NCI-H1417 (cell line): ENCODE results near the gene SYT13.

Source experiments
- DNase-seq, 3 experiments: peaks; one replicate each; lab custom pipeline; 2025; lab: John Stamatoyannopoulos, UW

The SYT13 gene

DNA sequence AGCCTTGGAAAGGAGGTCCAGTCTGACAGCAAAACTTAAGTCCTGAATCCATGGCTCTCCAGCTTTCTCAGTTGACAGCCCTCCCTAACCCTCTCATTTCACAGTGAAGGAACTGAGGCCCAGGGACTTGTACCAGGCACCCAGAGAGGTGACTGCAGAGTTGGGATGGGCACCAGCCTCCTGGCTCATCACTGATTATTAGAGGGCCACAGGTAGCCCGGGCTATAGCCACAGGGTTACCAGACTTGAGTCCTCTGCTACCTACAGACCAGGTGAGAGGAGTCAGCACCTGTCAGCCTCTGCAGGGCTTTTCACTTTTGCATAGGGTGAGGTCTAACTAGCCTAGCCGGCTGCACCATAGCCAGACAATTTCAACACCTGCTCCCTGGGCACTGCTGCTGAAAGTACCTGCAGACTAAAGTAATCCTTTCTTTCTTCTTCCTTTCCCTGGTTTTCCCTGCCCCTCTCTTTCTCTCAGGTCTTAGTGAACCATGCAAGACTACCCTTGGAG is 37.6 kb downstream of the SYT13 start:
- DNase-seq = peak in 1 of 3 experiments; percentile 11

DNA sequence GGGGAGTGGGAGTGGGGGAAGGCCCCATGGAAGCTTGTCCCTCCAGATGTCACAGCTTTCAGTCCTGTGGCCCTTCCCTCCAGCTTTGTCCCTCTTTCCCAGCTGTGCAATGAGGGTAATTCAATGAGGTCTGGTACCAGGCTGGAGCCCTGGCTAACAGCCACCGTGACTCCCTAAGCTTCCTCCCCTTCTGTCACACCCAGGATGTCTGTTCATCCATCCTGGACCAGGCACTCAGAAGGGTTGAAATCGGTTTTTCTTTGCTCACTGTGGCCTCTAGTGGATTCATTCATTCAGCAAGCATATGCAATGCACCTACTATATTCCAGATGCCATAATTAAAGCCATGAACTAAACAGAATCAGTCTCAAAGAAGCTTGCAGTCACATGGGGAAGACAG is 38.7 kb downstream of the SYT13 start:
- no peak for DNase-seq

DNA sequence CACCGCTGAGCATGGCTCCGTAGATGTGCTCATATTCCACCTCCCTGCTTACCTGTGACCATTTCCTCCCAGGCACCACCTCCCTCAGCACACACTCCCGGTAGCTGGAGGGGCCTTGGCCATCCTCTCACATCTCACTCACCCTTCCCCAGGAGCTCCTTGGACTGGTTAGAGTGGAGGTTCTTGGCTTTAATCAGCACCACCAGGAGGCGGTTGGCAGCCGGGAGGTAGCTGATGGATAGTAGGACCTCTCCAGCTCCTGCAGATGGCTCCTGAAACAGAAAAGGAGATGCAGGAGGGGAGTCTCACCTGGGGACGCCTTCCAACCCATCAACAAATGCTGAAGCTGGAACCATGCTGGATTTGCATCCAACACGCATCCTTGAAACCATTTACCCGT is 39.9 kb downstream of the SYT13 start:
- no peak for DNase-seq

DNA sequence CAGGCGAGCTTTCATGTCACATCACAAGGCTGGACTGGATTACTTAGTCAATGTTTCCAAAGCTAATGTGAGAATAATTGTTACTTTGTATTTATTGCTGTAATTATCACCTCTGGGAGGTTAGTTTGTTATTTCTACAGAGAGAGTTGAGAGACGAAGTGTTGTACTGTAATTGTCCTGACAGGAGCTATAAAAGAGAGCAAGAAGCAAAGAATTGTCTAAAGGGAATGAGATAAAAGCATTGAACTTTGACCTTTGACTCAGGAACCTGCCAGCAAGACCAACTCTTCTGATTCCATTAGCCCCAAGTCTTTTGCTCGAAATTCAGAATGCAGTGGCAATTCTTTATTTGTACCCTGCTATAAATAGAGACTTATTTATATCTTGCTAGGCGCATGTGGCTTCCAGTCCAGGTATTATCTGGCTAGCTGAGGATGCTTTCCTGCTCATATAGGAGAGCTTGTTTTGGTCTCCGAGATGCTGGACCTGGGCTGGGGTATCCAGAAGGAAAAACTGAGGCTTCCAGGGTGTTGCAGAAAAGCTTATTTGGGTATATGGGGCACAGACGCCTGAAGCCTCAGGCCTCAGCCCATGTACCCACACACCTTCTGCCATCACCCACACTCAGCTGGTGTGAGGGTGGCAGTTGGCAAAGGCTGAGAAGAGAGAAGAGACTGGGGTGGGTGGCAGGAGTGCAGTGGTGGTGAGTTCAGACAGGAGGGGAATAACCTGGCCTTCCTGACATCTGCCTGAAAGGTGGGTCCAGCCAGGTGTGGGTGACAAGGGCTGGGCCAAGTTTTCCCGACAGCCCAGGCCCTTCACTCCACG is 40.7 kb downstream of the SYT13 start:
- DNase-seq = peak in 1 of 3 experiments; percentile 66

DNA sequence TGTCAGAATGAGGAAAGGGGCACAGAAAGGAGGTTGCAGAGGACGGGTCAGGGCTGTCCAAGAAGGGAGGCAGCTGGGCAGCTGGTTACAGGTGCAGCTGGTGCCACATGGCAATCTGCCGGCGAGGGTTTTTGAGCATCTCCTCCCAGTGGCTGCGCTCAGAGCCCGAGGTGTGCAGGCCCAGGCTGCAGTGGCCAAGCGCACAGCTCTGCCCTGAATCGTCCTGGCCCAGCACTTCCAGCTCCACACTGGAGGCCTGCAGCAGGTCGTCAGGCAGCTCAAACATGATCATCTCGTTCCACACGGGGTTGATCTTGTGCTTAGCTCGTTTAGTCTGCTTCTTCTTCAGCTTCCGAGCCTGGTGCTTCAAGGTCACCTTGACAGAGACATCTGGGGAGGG is 42.2 kb downstream of the SYT13 start:
- DNase-seq = no peak

DNA sequence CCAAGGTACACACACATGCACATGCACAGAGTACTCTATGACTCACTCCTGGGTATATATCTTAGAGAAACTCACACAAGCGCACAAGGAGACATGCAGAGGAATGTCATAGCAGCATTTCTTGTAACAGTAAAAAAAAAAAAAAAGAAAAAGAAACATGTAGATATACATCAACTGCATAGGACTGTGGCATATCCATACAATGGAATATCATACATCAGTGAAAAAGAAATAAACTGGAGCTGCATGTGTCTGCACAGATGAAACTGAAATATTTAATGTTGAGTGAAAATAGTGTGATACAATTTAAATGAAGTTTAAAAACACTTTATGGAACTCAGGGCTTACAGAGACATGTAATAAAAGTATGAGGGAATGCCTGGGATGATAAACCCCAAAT is 46.4 kb downstream of the SYT13 start:
- DNase-seq = no peak

DNA sequence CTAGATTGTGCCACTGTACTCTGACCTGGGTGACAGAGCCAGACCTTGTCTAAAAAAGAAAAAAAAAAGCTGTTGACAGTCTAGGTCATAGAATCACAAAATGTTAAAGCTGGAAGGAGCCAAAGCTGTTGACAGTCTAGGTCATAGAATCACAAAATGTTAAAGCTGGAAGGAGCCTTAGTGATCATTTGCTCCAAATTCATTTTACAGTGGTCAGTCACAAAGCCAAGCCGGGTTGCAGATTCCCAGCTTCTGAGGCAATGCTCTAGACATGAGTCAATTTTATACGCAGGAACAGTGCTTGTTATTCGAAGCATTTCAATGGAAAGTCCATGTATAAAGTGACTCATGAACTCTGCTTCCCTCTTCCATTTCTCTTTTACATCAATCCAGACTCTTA is 47.4 kb downstream of the SYT13 start:
- DNase-seq = no peak

DNA sequence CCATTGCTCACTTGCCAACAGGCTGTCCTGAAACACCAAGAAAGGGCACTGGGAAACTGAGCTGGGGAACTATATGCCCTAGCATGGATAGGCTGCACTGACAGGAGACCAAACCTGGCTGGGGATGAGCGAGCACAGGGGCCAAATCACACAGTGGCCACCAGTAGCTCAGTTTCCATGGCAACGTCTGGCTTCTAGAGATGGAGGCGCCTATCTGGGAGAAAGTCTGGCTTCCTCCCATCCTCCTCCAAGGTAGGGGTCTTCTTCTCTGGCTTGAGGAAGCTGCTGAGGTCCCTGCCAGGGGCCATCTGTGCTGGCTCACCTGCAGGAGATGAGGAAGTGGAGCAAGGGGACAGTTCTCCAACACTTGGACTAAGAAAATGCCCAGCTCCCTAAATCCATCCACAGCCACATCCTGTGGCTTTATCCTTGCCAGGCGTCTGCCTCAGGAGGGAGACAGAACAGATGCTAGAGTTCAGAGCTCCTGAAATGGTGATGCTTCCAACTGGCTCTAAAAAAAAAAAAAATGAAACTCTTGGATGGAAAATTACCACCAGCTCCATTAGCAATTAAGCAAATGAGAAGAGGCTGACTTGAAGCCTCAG is 48.3 kb downstream of the SYT13 start:
- DNase-seq = peak in 1 of 3 experiments; percentile 12

DNA sequence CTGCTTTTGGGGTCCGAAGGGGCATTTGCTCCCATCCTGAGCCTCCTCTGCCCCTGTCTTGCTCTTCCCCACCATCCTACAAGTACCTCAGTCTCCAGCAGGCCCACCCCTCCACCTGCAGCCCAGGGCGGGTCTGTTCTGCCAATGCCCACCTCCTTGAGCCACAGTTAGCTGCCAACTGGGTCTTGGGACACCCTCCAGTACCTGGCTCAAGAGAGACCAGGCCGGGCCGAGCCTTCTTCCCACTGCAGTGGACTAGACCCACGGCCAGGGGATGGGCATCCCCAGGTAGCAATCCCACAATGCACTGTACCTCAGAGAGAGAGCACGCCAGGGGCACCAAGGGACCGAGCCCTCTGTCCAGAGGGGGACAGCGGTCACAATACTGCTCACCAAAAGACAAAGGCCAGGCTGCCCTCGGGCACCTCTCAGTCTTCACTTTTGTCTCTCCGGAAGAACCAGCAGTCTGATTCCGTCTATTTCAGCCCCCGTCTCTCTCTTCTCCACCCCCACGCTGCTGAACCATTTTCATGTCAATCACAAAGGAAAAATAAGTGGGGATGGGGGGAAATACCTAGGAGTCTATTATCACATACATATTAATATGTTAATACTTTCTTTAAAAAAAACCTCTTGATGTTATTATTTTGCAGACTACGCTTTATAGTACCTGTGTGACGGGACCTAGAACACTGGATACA is 51.7 kb downstream of the SYT13 start:
- no peak for DNase-seq

DNA sequence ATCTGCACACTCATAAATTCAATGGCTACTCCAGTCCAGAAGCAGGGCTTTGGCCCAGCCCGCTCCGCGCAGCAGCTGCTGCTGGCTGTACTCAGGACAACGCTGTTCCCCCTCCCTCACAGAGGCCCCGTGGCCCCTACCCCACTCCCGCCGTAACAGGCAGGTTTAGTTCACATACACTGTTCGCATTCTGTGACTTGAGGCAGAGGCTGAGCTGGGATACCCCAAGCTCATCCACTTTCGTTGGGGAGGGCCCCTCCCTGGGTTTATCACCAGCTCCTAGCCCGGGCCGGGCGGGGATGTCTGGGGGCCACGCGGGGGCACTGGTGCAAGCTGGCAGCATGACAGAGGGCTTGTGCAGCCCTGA is 52.4 kb downstream of the SYT13 start:
- no peak for DNase-seq

DNA sequence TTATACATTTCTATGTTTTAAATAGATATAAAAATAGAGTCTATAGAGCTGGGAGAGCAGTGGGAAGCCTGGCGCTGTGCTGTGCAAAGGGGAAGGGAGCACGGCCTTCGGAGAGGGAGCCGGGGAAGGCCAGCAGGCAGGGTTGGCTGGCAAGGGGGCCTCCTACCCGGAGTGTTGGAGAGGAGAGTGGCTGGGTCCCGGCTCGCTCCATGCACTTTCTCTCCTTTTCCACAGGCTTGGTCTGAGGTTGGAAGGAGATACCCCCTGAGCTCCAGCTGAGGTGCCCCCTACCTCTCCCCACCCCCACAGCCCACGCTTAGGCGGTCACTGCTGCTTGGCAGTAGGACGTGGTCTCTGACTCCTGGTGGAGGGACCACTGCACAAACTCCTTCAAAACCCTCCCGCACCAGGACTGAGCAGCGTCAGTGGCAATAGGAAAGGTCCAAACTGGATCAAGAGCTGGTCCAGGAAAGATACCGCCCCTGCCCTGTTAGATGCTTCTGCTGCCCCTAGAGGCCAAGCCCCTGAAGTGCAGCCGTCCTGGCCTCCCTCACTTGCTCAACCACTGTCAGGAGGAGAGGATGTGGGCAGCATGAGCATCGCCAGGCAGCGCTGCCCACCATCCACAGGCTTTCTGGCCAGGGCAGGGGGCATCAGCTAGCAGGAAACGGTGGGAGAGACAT is 52.9 kb downstream of the SYT13 start:
- peak; percentile 15 to 53 (median 38) for DNase-seq

DNA sequence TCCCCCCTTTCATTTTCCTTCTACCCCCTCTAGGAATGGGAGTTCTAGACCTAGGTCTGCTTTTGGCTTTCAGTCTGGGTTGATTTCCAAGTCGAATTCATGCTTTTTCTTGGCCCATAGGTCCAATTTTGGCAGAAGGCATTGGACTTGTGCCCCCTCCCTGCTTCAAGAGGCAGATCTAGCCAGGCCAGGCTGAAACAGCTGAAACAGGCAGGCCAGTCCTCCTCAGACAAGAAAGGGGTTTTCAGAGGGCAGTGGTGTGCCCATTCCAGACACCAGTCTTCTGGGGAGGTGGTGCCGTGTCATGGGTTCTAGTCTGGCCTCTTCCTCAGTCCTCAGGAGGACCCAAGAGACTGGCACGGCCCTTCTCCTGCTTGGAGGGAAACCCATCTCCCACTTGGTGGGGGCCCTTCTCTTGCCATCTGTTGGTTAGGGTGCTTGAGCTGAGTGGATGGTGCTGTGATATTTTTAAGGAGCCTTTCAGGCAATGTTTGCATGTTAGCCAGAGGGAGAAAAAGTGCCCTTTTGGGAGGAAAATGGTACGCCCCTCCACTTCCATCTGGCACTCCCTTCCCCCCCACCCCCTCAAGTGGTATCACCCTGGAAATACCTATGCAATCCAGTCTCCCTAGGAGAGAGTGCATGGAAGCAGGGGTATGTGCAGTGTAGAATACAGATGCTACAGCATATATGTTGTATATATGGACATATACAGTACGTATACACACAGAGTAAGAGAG is 53.6 kb downstream of the SYT13 start:
- no peak for DNase-seq

DNA sequence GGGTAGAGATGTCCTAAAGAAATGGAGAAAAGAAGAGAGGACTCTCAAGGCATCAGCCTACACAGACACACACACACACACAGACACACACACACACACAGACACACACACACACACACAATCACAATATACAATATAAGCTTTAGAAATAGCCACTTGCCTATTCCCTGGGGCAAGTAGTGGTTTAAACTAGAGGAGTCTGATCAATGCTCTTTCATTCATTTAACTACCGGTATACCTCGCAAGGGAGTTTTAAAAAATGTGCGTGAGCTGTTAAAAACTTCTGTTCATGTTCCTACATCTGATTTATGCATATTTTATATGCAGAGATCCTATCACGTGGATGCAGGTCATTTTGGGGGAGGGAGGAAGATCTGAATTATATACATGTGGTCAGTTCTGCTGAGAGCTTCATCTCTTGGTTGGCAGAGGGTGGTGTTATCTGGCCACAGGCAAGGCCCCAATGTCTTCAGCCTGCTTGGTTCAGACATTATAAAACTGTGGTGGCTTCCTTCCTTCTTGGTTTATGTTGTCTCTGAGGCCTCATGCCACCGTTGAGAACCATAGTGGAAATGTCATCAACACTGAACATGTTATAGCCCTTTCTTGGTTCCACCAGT is 56.6 kb downstream of the SYT13 start:
- DNase-seq = no peak

DNA sequence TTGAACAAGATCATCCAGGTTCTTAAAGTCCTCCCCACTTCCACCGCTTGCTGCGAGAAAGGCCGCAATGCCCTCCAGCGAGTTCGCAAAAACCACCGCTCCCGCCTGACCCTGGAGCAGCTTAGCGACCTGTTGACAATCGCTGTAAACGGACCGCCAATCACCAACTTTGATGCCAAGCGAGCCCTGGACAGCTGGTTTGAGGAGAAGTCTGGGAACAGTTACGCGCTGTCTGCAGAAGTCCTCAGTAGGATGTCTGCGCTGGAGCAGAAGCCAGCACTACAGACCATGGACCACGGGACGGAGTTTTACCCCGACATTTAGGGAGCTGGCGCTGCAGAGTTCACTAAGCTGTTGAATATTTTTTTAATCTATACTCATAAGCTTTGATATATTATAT is 58.3 kb downstream of the SYT13 start:
- DNase-seq = no peak

DNA sequence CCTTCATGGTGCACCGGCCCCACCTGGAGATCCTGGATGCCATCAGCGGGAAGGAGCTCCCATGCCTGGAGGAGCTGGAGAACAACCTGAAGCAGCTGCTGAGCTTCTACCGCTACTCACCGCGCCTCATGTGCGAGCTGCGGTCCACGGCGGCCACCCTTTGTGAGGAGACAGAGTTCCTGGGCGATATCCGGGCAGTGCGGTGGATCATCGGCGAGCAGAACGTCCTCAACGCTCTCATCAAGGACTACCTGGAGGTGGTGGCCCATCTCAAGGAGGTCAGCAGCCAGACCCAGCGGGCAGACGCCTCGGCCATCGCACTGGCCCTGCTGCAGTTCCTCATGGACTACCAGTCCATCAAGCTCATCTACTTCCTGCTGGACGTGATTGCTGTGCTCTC is 59.2 kb downstream of the SYT13 start:
- DNase-seq = no peak

DNA sequence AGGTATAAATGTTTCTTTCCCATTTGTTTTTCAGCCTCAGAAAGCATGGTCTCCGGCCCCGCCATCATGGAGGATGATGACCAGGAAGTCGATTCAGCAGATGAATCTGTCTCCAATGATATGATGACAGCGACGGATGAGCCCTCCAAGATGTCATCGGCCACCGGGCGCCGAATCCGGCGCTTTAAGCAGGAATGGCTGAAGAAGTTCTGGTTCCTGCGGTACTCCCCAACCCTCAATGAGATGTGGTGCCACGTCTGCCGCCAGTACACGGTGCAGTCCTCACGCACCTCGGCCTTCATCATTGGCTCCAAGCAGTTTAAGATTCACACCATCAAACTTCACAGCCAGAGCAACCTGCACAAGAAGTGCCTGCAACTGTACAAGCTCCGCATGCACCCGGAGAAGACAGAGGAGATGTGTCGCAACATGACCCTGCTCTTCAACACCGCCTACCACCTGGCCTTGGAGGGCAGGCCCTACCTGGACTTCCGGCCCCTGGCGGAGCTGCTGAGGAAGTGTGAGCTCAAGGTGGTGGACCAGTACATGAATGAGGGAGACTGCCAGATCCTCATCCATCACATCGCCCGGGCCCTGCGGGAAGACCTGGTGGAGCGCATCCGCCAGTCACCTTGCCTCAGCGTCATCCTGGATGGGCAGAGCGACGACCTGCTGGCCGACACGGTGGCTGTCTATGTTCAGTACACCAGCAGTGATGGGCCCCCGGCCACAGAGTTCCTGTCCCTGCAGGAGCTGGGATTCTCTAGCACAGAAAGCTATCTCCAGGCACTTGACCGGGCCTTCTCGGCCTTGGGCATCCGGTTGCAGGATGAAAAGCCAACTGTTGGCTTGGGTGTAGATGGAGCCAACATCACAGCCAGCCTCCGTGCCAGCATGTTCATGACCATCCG is 59.9 kb downstream of the SYT13 start:
- no peak for DNase-seq

DNA sequence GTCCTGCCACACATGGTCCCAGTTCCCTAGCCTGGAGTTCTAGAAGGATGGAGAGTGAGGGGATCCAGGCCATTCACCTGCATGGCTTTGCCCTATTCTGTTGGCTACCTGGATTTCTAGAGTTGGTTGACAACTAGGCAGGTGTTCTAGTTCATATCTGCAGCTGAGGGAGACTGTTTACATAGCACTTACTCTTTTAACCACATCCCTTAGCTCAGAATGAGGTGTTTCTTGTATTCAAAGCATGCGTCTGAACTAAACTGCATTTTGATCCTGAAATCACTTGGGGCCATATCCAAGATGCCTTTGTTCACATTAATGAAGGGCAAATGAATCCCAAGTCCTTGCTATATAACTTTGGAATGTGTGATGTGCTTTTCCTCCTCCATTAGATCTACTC is 60.9 kb downstream of the SYT13 start:
- DNase-seq = peak in 2 of 3 experiments; percentile 20 to 51

DNA sequence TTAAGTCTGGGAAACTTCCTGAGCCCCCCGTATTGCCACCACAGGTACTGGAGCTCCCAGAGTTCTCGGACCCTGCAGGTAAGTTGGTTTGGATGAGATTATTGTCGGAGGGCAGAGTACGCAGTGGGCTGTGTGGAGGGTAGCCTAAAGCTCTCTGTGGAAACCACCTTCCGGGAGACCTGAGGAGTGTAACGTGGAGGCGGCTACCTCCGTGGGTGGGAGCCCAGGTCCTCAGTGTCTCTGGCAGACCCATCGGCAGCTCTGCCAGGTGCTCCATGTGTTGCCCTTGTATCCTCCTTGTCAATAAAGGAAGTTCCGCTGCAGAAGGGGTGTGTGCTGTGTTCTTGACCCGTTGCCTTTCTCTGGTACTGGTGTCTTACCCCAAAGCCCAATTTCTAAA is 61.4 kb downstream of the SYT13 start:
- no peak for DNase-seq

DNA sequence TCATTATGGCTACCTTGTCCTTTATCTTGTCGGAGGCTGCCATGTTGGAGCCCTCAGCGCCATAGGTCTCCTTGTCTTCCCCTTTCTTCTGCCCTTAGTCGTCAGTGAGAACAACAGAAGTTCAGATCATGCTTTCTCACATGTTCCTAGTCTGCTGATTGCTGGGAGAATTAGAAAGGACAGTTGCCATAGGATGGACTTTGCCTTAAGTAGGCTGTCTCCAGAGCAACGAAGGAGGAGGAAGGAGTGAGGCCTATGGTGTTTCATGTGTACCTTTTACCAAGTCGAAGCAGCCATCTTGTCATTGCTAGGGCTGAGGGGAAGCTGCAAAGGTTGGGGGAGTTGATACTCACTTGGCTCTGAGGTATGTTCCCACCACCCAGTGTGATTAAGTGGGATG is 62.6 kb downstream of the SYT13 start:
- DNase-seq = no peak

DNA sequence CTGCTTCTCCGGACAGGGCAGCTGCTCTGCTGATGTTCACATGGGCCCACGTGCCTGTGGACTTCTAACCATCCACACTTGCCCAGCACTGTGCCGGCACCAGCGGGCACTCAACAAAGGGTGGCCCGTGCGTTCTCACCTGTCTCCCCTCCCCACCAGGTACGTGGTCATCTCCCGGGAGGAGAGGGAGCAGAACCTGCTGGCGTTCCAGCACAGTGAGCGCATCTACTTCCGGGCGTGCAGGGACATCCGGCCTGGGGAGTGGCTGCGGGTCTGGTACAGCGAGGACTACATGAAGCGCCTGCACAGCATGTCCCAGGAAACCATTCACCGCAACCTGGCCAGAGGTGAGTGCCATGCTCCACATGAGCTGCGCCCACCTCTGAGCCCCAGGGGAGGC is 66.7 kb downstream of the SYT13 start:
- no peak for DNase-seq
